Fibroblast of gingiva (primary cell): ENCODE data around the gene AQP9.
"Not testable (repeated sequence)": the region's sequence is repeated elsewhere in the genome, so short reads cannot be mapped to it uniquely, and the experiment has no call there.

ENCODE experiments used
- DNase-seq: peaks from one replicate; pipeline ENCODE4 v3.0.0-alpha.2; 2011; ENCODE audit warnings: low read depth

Gene AQP9

GRCh38 chr15:58138106-58138505 lies at the start of gene AQP9:
TSS of gene AQP9 (plus strand) at chr15:58138381. CDS start at chr15:58138566, 185 bp downstream.
- DNase-seq: peak; percentile 36

- no peak for DNase-seq
Measured at GRCh38 chr15:58095415-58095814, 42.8 kb upstream of the AQP9 start.

GRCh38 chr15:58096529-58097084 lies 41.6 kb upstream of the AQP9 start:
- no peak for DNase-seq

DNA sequence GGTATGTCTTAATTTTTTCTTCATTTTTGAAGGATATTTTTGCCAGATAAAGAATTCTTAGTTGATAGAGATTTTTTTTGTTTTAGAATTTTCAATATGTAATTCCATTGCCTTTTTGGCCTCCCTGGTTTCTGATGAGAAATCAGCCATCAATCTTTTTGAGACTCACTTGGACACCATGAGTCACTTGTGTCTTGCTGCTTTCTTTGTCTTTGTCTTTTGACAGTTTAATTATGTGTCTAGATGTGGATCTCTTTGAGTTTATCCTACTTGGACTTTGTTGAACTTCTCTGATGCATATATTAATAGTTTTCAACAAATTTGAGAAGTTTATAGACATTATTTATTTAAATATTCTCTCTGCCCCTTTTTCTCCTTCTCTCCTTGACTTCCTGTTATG lies 34.7 kb upstream of the AQP9 start:
- no peak for DNase-seq

- DNase-seq: no peak
Measured at GRCh38 chr15:58108117-58108516, 30.1 kb upstream of the AQP9 start.

- DNase-seq: no peak
Measured at GRCh38 chr15:58109419-58109818, 28.8 kb upstream of the AQP9 start.

DNA sequence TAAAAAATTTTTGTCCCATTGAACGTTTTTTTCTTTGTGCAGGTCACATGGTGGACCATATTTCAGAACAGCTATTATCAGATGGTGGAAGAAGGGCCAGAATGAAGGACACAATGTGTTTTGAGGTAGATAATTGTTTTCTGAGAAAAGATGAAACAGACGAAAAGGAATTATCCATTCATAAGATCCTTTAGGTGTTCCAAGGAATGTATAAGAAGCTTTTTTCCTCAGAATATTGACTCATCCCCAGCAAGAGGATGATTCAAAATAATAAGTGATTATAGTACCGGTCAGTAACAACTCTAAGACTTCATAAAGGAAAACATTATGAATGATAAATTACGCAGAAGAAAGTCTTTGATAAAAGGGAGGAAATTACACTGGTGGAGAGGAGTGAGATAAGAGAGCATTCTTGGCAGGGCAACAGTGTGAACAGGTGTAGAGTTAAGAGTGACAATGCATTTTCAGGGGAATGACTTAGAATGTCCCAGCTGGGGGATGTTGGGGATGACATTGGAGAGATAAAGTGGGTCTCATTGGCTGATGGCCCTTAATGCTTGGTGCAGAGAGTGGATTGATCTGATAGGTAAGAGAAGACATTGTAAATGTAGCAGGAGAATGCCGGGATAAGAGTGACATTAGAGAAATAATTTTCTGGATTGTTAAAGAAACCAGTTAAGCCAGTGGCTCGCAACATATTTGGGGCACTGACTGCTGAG lies 27.0 kb upstream of the AQP9 start:
- no peak for DNase-seq

DNA sequence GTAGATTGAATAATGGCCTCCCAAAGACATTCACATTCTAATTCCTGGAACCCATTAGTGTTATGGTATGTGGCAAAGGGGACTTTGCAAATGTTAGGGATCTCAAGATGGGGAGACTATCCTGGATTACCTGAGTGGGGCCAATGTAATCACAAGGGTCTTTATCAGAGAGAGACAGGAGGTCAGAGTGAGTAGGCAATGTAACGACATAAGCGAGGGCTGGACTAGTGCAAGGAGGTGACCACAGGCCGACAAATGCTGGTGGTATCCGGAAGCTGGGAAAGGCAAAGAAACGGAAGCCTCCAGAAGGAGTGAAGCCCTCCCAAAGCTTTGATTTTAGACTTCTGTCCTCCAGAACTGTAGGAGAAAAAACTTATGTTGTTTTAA lies 26.5 kb upstream of the AQP9 start:
- DNase-seq: no peak

DNA sequence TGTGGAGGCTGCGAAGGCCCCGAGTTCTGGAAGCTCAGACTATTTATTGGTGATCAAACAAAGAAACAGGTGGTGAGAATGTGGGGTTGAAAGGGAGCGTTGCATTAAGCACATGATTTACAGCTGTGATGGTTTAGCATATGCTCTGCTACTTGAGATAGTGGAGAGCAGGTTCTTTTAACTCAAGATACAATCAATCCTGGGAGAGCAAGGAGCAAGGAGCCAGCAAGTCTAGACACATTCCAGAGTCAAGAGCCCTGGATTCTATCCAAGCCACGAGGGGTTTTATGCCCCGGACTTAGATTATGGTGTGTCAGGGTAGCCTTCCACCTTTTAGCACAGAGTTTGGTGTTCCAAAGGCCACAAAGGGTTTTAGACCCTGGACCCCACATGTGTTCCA lies 24.8 kb upstream of the AQP9 start:
- DNase-seq: not testable (repeated sequence)

- no peak for DNase-seq
Measured at GRCh38 chr15:58114388-58114787, 23.8 kb upstream of the AQP9 start.

DNA sequence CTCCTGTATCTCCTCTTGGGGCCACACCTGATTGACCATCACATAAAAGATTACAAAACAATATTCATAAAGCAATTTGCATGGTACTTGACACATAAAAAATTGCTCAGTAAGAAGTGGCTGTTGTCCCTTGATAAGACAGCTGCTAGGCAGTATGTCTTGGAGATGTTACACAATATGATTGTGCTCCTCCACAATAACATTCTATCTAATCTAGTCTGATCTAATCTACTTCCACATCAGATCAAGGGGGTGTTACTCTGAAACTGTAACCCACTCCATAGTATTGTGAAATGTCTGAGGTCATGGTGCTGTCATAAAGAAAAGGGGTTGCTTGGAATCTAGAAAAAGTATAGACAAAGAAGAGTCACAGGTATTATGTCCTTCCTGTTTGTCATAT lies 23.4 kb upstream of the AQP9 start:
- DNase-seq: no peak

GRCh38 chr15:58115692-58116091 lies 22.5 kb upstream of the AQP9 start:
- peak; percentile 21 for DNase-seq

DNA sequence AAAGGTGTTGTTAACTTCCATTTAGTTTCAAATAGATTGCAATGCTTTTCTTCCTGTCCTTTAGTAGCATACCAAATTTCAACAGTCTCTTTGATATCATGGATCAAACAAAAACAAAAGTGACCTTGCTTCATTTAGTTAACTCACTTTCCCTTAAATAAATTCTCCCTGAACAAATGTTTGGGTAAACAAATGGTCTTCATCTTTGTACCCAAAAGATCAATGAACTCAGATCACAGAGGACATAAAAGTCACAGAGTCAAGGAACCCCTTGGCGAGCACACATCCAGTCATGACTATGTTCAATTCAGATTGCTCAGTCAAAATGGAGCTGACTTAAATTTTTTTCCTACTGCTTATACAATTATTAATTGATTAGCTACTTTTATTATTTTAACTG lies 20.6 kb upstream of the AQP9 start:
- DNase-seq: no peak

DNA sequence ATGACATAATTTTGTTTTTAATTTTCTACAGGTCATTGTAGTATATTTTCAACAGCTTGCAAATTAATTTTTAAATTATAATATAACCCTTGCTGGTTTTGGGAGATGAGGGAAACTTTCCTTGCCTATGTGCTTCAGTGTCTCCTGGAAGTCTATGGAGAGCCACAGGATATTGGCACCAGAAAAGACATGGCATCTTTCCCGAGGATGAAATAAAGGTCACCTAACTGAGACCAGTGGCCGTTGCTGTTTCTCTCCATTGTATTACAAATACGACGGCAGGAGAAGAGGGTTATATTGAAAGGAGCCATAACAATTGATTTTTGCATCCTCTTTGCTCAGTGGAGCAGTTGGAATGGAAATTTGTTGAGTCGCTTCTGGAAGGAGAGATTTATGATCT lies 19.9 kb upstream of the AQP9 start:
- DNase-seq: no peak

- DNase-seq: no peak
Measured at GRCh38 chr15:58119016-58119415, 19.2 kb upstream of the AQP9 start.

DNA sequence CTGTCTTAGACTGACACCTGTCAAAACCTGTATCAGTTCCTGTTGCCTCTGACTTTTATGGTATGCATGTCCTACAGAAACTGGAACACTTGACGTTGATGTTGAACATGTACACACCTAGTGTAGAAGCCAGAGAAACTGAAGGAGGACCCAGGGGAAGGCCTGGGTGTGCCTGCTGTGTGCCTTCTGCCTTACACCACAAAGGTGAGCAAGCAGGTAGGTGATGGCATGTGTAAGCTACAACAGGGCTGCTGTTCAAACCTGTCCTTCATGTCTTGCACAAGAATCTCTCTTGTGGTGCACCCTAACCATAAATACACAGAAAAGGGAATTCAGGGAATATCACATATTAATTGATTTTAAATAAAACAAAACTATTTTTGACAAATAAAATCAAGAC lies 13.6 kb upstream of the AQP9 start:
- no peak for DNase-seq

GRCh38 chr15:58125333-58125732 lies 12.8 kb upstream of the AQP9 start:
- DNase-seq: no peak

- no peak for DNase-seq
Measured at GRCh38 chr15:58134886-58135285, 3.3 kb upstream of the AQP9 start.

DNA sequence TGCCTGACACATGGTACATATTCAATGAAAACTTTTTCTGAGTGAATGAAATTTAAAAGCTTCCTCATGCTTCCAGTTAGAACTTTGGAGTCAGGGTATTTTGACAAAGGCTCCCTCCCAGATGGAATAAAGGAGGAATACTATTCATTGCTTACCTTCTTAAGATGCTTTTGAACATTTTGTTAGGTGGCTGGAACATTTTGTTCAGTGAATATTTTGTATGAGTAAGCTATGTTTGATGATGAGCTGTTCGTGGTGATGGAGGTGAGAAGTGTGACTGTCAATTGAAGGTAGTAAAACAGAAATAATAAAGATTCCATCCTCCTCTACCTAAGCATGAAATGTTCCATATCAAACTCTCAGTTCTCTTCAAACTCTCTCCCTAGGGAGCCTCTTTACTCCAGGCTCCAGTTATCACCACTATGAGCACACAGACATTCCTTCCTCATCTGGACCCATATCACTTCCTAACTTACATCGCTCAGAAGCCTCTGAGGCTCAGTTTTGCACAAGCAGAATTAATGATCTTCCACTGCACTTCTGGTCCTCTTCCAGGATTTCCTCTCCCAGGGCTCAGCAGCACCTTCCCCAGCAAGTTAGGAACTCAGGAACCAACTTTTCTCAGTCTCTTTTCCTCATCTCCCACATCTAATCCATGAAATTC lies 2.5 kb upstream of the AQP9 start:
- no peak for DNase-seq

DNA sequence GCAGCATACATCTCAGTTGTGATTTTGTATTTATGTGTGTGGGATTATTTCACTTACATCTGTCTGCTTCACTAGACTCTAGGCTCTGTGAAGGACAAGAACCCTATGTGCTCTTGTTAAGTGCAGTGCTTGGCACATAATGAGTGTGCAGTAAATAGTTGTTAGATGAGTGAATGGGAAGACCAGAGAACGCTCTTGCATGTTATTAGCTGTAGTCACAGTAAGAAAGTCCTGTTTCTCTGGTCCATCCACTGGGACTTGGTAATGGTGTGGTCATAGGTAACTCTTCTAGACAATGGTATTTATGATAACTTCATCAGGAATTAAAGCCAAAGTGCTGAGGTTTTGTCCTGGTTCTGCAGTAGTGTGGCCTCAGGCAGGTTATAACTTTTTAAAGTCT lies 1.4 kb upstream of the AQP9 start:
- no peak for DNase-seq

GRCh38 chr15:58137686-58138085 lies 495 bp upstream of the AQP9 start:
- DNase-seq: no peak

DNA sequence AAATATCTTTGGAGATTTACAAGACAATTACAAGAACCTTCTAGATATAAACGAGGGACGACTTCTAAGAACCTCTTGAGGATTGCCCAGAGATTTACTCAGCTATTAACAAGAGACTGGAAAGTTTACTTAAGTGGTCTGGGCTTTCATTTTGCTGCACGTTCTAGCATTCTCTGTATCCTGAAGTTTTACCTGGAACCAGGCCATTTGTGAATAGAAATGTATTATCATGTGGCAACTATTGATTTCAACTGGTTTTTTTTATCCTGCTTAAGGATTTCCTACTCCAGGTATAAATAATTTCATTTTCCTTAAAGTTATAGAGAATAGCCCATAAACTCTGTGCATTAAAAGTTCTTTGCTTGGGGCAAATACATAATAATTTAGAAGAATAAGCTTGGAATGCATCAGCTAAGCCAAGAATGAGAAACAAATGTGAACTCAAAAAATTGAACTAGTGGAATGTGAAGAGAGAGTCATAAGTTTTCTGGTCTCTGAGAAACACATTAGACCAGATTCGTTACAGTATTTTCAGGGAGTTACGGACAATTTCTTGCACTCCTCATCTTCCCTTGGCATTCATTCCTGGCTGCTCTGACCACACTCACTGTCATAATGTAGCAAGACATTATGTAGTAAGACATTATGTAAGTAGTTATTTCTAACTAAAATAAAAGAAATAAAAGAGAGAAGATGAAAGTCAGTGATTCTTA lies 1.3 kb downstream of the AQP9 start:
- DNase-seq: peak; percentile 80

GRCh38 chr15:58139989-58140522 lies 1.9 kb downstream of the AQP9 start:
- peak; percentile 11 for DNase-seq
